GM10248 (cell line): ENCODE data around the gene GLTP.

Source experiments
- CTCF ChIA-PET: fragments of 300-600 bp; sonication (Branson Sonifier 250); formaldehyde crosslinking; extraction: SDS; loops from one replicate; lab custom pipeline; 2021; ENCODE audit warnings: antibody characterized with exemption; lab: Yijun Ruan, JAX
- POLR2A ChIA-PET: fragments of 350-650 bp; sonication (Branson Sonifier 250); formaldehyde crosslinking; extraction: SDS; loops from one replicate; lab custom pipeline; 2020; ENCODE audit warnings: antibody characterized with exemption; lab: Yijun Ruan, JAX
- DNase-seq: peaks from one replicate; pipeline ENCODE4 v3.0.0; 2012; ENCODE audit errors: extremely low spot score
- TF ChIP-seq, protein P1 (sequence below): IDR thresholded peaks from 2 replicates; pipeline ENCODE4 v1.5.1; 2012; ENCODE audit warnings: mild to moderate bottlenecking, low read depth; ENCODE audit errors: extremely low read depth, missing control alignments, control extremely low read depth

The GLTP gene

DNA sequence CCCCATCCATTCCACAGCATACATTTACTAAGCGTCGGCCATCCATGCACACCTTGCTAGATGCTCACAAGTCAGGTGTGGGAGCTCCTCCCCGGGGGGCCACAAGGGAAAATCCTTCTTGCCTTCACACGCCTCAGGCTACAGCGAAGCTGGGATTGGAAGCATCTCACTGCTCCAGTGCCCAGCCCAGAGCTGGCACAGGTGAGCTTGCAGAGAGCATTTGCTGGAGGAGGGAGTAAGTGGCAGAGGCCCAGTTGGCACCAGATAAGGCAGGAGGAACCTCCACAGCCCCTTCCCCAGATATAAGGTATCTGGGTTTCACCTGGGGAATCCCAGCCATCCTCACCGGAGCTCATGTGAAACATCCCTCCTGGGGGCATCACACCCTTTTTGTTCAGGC is 49.0 kb downstream of the GLTP start:
- DNase-seq, result no peak
- ChIA-PET CTCF (interaction anchor here (3.0 kb wide), 1 partner anchor 14 kb away, joined by 17 read pairs; no protein-coding TSS in a partner anchor), POLR2A (no interaction called here)
- TF ChIP-seq, protein P1, sequence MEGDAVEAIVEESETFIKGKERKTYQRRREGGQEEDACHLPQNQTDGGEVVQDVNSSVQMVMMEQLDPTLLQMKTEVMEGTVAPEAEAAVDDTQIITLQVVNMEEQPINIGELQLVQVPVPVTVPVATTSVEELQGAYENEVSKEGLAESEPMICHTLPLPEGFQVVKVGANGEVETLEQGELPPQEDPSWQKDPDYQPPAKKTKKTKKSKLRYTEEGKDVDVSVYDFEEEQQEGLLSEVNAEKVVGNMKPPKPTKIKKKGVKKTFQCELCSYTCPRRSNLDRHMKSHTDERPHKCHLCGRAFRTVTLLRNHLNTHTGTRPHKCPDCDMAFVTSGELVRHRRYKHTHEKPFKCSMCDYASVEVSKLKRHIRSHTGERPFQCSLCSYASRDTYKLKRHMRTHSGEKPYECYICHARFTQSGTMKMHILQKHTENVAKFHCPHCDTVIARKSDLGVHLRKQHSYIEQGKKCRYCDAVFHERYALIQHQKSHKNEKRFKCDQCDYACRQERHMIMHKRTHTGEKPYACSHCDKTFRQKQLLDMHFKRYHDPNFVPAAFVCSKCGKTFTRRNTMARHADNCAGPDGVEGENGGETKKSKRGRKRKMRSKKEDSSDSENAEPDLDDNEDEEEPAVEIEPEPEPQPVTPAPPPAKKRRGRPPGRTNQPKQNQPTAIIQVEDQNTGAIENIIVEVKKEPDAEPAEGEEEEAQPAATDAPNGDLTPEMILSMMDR, result no peak

DNA sequence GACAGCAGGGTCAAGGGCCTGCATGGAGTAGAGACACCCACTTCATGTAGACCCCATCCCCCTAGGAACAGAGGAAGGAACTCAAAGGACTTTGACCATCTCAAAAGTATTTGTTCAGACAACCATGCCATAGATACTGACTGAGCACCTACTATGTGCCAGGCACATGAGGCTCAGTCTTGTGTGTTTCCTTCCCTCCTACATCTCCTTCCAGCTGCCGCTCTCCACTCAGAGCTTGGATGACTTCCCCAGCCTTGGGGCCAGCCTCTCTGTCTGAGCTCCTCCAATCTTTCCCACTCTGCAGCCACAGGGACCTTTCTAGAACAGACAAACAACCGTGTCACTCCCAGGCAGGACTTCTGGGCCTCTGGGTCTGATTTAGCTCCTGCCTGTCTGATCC is 49.6 kb downstream of the GLTP start:
- CTCF ChIA-PET, result interaction anchor here (1.5 to 3.0 kb wide), 3 partner anchors 15 to 67 kb away, joined by 3 to 25 read pairs (median 17); no protein-coding TSS in a partner anchor
- POLR2A ChIA-PET, result no interaction called here

GRCh38 chr12:109830267-109830666 is 50.1 kb downstream of the GLTP start:
- TF ChIP-seq, protein P1, result no peak
- ChIA-PET CTCF (interaction anchor here (1.4 to 2.8 kb wide), 4 partner anchors 14 to 66 kb away, joined by 3 to 25 read pairs (median 6); no protein-coding TSS in a partner anchor), POLR2A (no interaction called here)
- no peak for DNase-seq

More for the DNA sequence above, 49.6 kb downstream of the GLTP start:
- DNase-seq, result no peak
- TF ChIP-seq, protein P1, result no peak

DNA sequence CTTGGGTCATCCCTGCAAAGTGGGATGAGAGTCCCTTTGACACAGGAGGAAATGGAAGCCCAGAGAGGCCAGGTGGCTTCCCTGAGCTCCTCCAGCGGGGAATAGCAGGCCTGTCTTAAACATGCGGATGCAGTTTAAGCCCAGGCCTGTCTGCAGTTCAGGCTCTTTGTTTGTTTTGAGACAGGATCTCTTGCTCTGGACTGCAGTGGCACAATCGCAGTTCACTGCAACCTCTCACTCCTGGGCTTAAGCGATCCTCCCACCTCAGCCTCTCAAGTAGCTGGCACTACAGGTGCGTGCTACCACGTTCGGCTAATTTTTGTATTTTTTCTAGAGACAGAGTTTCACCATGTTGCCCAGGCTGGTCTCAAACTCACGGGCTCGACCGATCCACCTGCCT is 50.7 kb downstream of the GLTP start:
- CTCF ChIA-PET, result interaction anchor here (0.8 to 2.8 kb wide), 9 partner anchors 8 to 66 kb away, joined by 3 to 25 read pairs (median 4); no protein-coding TSS in a partner anchor
- POLR2A ChIA-PET, result no interaction called here
- TF ChIP-seq, protein P1, result no peak
- DNase-seq, result no peak

DNA sequence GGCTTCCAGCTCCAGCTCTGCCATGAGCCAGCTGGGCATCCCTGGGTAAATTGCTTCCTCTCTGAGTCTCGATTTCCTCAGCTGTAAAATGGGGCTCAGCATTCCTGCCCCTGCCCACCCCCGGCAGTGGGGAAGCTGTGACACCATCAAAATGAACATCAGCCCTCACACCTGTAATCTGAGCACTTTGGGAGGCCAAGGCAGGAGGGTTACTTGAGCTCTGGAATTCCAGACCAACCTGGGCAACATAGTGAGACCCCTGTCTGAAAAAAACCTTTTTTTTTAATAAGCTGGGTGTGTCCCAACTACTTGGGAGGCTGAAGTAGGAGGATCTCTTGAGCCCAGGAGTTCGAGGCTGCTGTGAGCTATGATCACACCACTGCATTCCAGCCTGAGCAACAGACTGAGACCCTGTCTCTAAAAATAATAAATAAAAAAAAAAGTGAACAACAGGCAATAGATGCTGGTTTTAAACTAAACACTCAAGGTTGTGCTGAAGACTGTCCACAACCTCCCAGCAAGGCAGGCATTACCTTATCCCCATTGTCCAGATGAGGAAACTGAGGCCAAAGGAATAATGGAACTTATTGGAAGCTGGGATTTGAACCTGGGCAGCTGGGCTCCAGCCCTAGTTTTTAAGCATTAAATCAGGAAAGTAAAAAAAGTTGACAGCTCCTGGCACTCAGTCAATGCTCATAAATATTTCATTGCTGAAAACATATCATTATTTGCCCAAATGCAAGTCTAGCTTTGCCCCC is 51.4 kb downstream of the GLTP start:
- TF ChIP-seq, protein P1, result no peak
- ChIA-PET CTCF (interaction anchor here (0.8 to 2.8 kb wide), 9 partner anchors 9 to 43 kb away, joined by 3 to 25 read pairs (median 4); no protein-coding TSS in a partner anchor), POLR2A (no interaction called here)
- DNase-seq, result no peak

DNA sequence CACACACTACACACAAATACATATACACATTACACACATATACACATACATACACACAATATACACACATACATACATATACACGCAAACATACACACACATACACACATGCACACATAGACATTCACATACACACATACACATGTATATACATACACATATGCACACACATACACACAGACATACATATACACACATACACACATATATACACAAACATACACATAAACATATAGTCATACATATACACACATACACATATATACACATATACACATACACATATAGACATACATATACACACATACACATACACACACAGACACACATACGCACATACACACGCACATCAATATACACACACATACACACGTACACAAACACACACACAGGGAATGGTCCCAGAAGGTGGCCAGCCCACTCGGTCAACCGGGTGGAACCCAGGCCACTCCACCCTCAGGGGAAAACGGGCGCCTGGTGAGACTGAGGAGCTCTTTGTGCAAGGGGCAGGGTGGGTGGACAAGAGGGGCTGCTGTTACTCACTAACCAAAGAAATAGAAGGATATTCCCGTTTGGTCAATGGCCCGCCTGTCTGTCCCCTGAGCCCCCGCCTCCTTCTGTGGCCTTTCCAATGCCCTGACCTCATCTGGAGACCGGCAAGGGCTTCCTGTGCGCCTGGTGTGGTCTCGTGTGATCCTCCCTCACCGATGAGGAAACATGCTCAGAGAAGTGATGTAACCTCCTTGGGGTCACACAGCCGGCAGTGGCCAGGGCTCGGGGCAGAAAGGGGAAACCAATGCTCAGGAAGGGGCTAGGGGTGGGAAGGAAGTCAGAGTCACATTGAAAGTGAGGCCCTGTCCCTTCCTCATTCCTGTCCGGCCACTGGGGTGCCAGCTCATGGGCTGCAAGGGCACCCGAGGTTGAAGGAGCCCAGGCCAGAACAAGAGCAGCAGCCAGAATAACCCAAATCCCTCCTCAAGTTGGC is 52.5 kb downstream of the GLTP start:
- ChIA-PET POLR2A (interaction anchor here (0.5 kb wide), 1 partner anchor 40 kb away, joined by 3 read pairs; no protein-coding TSS in a partner anchor), CTCF (interaction anchor here (1.1 to 2.8 kb wide), 7 partner anchors 10 to 42 kb away, joined by 3 to 25 read pairs (median 5); no protein-coding TSS in a partner anchor)
- no peak for DNase-seq
- TF ChIP-seq, protein P1, result no peak
